Lung (tissue), 12 donors: Measurements from ENCODE around the gene SRPK2. TPM values are rescaled to one million over a fixed set of nuclear protein-coding genes. Genes with fewer than 3 reads are reported as not detected.

ENCODE experiments used
- ATAC-seq: fragments of 200-7000 bp; cut with Tn5 transposase; one replicate; pipeline ENCODE4 v1.9.1; 2020; ENCODE audit warnings: moderate number of reproducible peaks; ENCODE audit not compliant: insufficient read depth, low FRiP score
- DNase-seq, 3 donors: peaks; one replicate each; pipeline ENCODE4 v3.0.0-alpha.2; 2013 to 2017
- H3K27ac ChIP-seq, 2 donors: one replicate each; pipeline ENCODE4 v1.5.1; 2013; ENCODE audit warnings: mild to moderate bottlenecking in 2 of 2, moderate library complexity in 2 of 2, control low read depth in 1 of 2, inconsistent platforms in 1 of 2, low read depth in 1 of 2, low read length in 1 of 2
- H3K27me3 ChIP-seq, 3 donors: one replicate each; pipeline ENCODE4 v1.5.1; 2013; ENCODE audit warnings: low read length in 2 of 3; ENCODE audit not compliant: control insufficient read depth in 3 of 3, insufficient read depth in 3 of 3
- H3K36me3 ChIP-seq, 4 donors: one replicate each; pipeline ENCODE4 v1.5.1; 2013; ENCODE audit warnings: low read length in 4 of 4, mild to moderate bottlenecking in 1 of 4, moderate library complexity in 1 of 4; ENCODE audit not compliant: control insufficient read depth in 4 of 4, insufficient read depth in 4 of 4
- H3K4me1 ChIP-seq, 5 donors: one replicate each; pipeline ENCODE4 v1.5.1; 2013; ENCODE audit warnings: low read length in 5 of 5, mild to moderate bottlenecking in 2 of 5, moderate library complexity in 1 of 5; ENCODE audit not compliant: control insufficient read depth in 5 of 5, insufficient read depth in 5 of 5
- H3K4me3 ChIP-seq: one replicate; pipeline ENCODE4 v1.5.1; 2013; ENCODE audit warnings: mild to moderate bottlenecking, control low read depth, moderate library complexity
- H3K9ac ChIP-seq, 2 donors: one replicate each; pipeline ENCODE4 v1.5.1; 2013; ENCODE audit warnings: low read length in 2 of 2, control low read depth in 1 of 2; ENCODE audit not compliant: insufficient read depth in 1 of 2
- H3K9me3 ChIP-seq, 4 donors: one replicate each; pipeline ENCODE4 v1.5.1; 2013; ENCODE audit warnings: low read length in 3 of 4, mild to moderate bottlenecking in 1 of 4, moderate library complexity in 1 of 4; ENCODE audit not compliant: control insufficient read depth in 4 of 4, insufficient read depth in 3 of 4
- WGBS, 2 donors: extraction: QIAGEN DNeasy Blood & Tissue Kit; methylation state at CpG; one replicate each; pipeline ENCODE4 v1.1.7; 2013; 5-methylcytosine and 5-hydroxymethylcytosine counted together
- polyA plus RNA-seq, 2 donors: library from polyadenylated mRNA; stranded (reverse); fragments of 200-250 nt; gene quantifications; one replicate each; pipeline ENCODE4 v1.2.1, GENCODE V29; 2013
- total RNA-seq, 2 donors: library from RNA; depleted of rRNA in 1 of 2; stranded (reverse); fragments of >200 nt in 1 of 2; gene quantifications; one replicate each; pipeline ENCODE4 v1.2.1, GENCODE V29; 2014 to 2021
- TF ChIP-seq, protein P1 (sequence below): IDR thresholded peaks from 2 replicates; pipeline ENCODE4 v1.5.1; 2012; ENCODE audit warnings: mild to moderate bottlenecking; ENCODE audit errors: control extremely low read depth, extremely low read depth
- donor health status: control.
- donor health status: control.
- donor health status: Bipolar disorder and iron deficiency.
- donor health status: healthy.
- donor health status: DM: yes; HTN: yes; CAD: no.

Gene SRPK2
- total and polyA plus RNA-seq, 4 donors: 10.8 to 71.2 (median 23.2) TPM

DNA sequence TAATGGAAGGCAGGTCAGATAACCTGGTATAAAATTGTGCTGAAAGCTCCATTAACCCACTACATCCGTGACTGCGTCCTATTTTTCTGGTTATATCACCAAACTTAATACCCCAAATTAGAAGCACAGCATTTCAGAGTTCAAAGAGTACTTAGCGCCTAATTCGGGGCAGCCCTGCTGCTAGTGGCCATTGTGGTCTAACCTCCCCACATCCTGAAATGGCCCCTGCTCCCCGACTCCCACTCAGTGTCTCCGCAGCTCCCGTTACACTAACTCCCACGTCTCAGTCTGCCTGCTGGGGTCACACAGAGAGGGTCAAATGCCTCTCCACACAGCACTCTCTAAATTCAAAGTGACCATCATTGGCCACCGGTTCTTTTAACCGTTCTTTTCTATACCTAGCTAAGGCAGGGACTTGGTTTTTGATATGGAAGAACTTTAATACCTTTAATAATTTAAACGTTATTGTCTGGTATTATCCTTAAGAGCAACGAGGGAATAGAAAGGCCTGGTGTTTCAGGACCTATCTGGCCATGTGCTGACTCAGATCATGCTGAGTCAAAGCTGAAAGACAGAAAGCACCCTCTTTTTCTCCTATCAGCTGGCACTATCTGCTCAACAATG lies 257.6 kb downstream of the SRPK2 start:
- no peak for DNase-seq

DNA sequence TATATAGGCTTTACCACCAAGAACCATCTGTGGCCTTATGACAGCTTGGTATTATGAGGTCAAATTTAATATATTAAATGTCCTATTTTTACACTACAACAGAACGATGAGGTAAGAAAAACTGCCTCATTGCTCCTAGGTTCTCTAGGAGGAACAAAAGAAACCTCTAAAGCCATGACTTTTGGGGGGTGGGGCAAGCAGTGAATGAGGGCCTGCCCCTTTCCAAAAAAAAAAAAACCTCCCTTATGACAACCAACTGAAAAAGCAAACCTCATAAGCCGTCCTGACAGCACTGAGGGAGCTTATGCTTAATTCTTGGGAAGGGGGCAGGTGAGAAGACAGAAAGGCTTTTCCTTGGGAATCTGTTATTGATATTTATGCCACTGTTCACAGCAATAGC lies 258.1 kb downstream of the SRPK2 start:
- H3K27ac ChIP-seq: no peak overlapping the region
- no peak overlapping the region for H3K4me3 ChIP-seq
- TF ChIP-seq, protein P1, sequence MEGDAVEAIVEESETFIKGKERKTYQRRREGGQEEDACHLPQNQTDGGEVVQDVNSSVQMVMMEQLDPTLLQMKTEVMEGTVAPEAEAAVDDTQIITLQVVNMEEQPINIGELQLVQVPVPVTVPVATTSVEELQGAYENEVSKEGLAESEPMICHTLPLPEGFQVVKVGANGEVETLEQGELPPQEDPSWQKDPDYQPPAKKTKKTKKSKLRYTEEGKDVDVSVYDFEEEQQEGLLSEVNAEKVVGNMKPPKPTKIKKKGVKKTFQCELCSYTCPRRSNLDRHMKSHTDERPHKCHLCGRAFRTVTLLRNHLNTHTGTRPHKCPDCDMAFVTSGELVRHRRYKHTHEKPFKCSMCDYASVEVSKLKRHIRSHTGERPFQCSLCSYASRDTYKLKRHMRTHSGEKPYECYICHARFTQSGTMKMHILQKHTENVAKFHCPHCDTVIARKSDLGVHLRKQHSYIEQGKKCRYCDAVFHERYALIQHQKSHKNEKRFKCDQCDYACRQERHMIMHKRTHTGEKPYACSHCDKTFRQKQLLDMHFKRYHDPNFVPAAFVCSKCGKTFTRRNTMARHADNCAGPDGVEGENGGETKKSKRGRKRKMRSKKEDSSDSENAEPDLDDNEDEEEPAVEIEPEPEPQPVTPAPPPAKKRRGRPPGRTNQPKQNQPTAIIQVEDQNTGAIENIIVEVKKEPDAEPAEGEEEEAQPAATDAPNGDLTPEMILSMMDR: no peak
- H3K9me3 ChIP-seq: no peaks in the 10 kb centered on the region
- ATAC-seq: no peak
- WGBS, 2 donors: 91 to 94% methylated on average over 2 of the region's 2 CpGs
- no peaks in the 10 kb centered on the region for H3K27me3 ChIP-seq
- DNase-seq: no peak
- H3K36me3 ChIP-seq: peaks cover 0 to 18% (median 10%) of the 10 kb centered on the region in 4 donors
- H3K9ac ChIP-seq: no peak overlapping the region
- peaks cover 0 to 4% (median 0%) of the 10 kb centered on the region in 5 donors for H3K4me1 ChIP-seq

More for the DNA sequence above, 257.6 kb downstream of the SRPK2 start:
- no peak overlapping the region for H3K27ac ChIP-seq
- no peak overlapping the region for H3K9ac ChIP-seq
- no peaks in the 10 kb centered on the region for H3K27me3 ChIP-seq
- ATAC-seq: no peak
- 85 to 89% methylated on average over 12 of the region's 12 CpGs for WGBS, 2 donors
- peaks cover 0 to 4% (median 0%) of the 10 kb centered on the region in 5 donors for H3K4me1 ChIP-seq
- no peaks in the 10 kb centered on the region for H3K9me3 ChIP-seq
- TF ChIP-seq, protein P1: no peak
- H3K36me3 ChIP-seq: peaks cover 0 to 18% (median 7%) of the 10 kb centered on the region in 4 donors
- no peak overlapping the region for H3K4me3 ChIP-seq

DNA sequence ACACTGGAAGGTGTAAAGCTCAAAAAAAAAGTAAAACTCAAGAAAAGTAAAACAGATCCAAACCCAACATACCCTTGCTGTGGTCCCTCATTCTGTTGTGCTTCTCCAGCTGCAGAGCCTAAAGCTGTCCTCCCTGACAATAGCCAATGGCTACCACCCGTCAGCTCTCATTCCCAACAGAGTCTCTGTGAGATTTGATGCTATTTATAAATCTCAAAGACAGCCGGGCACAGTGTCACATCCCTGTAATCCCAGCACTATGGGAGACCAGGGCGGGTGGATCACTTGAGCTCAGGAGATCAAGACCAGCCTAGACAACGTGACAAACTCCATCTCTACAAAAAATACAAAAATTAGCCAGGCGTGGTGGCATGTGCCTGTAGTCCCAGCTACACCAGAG lies 258.7 kb downstream of the SRPK2 start:
- DNase-seq (no peak), ATAC-seq (no peak)
- H3K27ac ChIP-seq: no peak overlapping the region
- TF ChIP-seq, protein P1: no peak
- no peak overlapping the region for H3K9ac ChIP-seq
- no peaks in the 10 kb centered on the region for H3K27me3 ChIP-seq
- no peak overlapping the region for H3K4me3 ChIP-seq
- 90 to 95% methylated on average over 5 of the region's 5 CpGs for WGBS, 2 donors
- peaks cover 0 to 4% (median 0%) of the 10 kb centered on the region in 5 donors for H3K4me1 ChIP-seq
- peaks cover 3 to 18% (median 14%) of the 10 kb centered on the region in 4 donors for H3K36me3 ChIP-seq
- no peaks in the 10 kb centered on the region for H3K9me3 ChIP-seq

DNA sequence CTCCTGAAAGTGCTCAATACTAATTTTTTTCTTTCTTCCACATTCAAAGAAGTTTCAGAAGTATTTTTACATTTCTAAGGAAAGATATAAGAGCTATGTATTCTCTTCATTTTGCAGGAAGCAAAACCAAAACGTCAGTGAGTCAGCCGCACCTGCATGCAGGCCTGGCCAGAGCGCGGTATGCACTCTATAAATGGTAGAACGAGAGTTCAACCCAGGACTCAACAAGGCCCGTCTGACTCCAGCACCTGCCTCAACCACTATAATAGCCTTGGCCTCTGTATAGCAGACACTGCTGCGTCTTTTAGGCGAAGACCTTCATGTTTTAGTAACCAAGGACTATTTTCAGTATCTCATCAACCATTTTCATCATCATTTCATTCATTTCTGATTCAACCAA lies 261.5 kb downstream of the SRPK2 start:
- peaks cover 0 to 10% (median 2%) of the 10 kb centered on the region in 5 donors for H3K4me1 ChIP-seq
- TF ChIP-seq, protein P1: no peak
- H3K27me3 ChIP-seq: no peaks in the 10 kb centered on the region
- H3K4me3 ChIP-seq: no peak overlapping the region
- no peaks in the 10 kb centered on the region for H3K9me3 ChIP-seq
- WGBS, 2 donors: 85 to 88% methylated on average over 8 of the region's 8 CpGs
- H3K27ac ChIP-seq: no peak overlapping the region
- H3K36me3 ChIP-seq: peaks cover 3 to 13% (median 11%) of the 10 kb centered on the region in 4 donors
- H3K9ac ChIP-seq: no peak overlapping the region
- ATAC-seq (no peak), DNase-seq (no peak)
